Measurements from ENCODE around the gene GRIN2B. TPM values are rescaled to one million over a fixed set of nuclear protein-coding genes. Genes with fewer than 3 reads are reported as not detected.

Gene GRIN2B
- total RNA-seq, 2 experiments from 2014 or later: 0.03 TPM; not detected in 1

DNA sequence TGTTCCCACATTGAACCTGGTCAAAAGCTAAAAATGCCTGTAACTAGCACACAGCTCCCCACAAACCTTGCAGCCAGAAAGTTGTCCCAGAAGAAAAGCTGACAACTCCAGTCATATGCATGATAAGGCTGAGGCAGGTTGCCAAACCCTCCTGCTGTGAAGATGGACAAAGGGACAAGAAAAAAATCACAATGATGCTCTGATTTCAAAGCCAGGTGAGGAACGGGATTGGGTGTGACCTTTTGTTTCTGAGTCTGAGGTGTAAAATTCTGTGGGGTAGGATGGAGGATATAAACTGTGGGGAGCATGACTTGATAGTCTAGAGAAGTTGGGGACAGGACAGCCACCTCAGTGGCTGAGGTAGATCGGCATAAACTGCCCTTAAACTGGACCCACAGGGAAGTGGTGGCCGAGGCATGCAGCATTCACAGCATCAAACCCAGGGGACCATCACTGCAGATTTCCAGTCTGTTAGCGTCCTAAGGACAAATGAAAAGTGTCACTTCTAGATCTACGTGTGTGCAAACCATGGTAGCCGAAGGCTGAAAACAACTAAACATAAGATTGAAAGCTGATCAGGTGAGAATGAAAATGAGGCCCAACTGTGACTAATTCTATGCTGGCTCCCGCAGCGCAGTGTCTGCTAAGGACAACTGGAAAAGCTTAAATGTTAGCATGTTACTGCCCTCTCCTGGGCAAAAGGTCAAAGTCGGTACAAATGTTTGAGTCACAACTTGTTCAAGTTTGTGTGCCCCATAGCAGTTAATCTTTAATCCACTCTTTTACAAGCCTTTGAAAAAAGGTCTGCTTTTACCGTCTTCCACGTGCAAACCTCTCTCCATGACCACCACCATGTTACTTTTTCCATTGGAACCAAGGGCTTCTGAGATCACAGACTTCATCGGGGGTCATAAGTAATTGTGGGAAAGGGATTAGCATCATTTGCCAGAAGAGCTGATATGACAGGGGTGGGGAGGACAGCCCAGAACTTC is 39.8 kb downstream of the GRIN2B start:
- intact Hi-C loops (cut with micrococcal nuclease; ENCODE audit: unreplicated experiment): loop anchor here (2.0 to 10.0 kb wide), 2 partner anchors 225 to 577 kb away; no protein-coding TSS in a partner anchor
- Histone ChIP-seq H4K20me1 (ENCODE audit: insufficient read depth, low read length) (no peaks in the 10 kb centered on the region), H3K36me3 (ENCODE audit: insufficient read depth, low read length) (no peaks in the 10 kb centered on the region), H3K4me3 (ENCODE audit: low read depth, low read length, poor library complexity, severe bottlenecking) (no peak overlapping the region), H3K4me2 (ENCODE audit: low read length) (no peak overlapping the region), H3K9me2 (ENCODE audit: insufficient read depth, low read length) (no peaks in the 10 kb centered on the region), H3K79me2 (ENCODE audit: insufficient read depth, low read depth, low read length) (no peaks in the 10 kb centered on the region), H3K27ac (ENCODE audit: low read depth, low read length, poor library complexity, severe bottlenecking) (no peak overlapping the region), H2AFZ (ENCODE audit: low read length) (peak overlapping the region; percentile 25; the same call in 1 of the 2 replicates), H3K9me3 (ENCODE audit: low read length) (peaks cover 19% of the 10 kb centered on the region; the same call in 1 of the 2 replicates), H3K4me1 (ENCODE audit: insufficient read depth, low read length, poor library complexity, severe bottlenecking) (no peaks in the 10 kb centered on the region)
- no TSS peak for BruUV-seq (replicated peaks)
- ChIA-PET CTCF (ENCODE audit: unreplicated experiment) (no interaction called here), POLR2A (interaction anchor here (0.6 kb wide), 1 partner anchor 29 kb away, joined by 3 read pairs; no protein-coding TSS in a partner anchor)
- TF ChIP-seq CTCF (conservative IDR thresholded peaks at IDR 0.05; ENCODE audit: low read length) (peak; percentile 80), EZH2phosphoT487 (IDR thresholded peaks at IDR 0.05; ENCODE audit: borderline replicate concordance, low read depth, low read length) (no peak)
- peak; percentile 46 for DNase-seq (ENCODE audit: low spot score)

DNA sequence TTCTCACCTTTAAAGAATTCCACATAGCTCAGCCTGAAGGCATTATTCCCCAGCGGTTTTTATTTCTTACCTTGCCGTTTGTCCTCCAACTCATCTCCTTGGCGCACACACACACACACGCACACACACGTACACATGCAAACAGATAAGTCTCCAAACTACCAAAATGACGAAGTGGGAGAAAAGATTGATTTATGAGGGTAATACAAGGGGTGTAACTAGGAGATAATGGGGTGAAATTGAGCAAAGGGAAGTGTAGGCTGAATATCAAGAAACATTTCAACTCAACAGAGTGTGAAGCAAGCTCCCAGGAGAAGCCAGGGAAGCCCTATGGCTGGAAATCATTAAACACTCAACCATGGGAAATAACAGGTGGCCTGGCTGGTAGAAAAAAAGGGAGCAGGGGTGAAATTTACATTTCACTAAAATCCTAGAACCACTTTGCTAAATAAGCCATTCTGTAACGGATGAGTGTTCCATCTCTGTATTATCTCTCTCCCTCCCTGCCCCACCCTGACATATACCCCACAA is 41.0 kb downstream of the GRIN2B start:
- BruUV-seq (replicated peaks): no TSS peak
- POLR2A ChIA-PET: no interaction called here
- Histone ChIP-seq H3K9me2 (ENCODE audit: insufficient read depth, low read length) (no peaks in the 10 kb centered on the region), H3K79me2 (ENCODE audit: insufficient read depth, low read depth, low read length) (no peaks in the 10 kb centered on the region), H3K9me3 (ENCODE audit: low read length) (peaks cover 19% of the 10 kb centered on the region; the same call in 1 of the 2 replicates), H2AFZ (ENCODE audit: low read length) (no peak overlapping the region), H3K4me1 (ENCODE audit: insufficient read depth, low read length, poor library complexity, severe bottlenecking) (no peaks in the 10 kb centered on the region), H3K4me3 (ENCODE audit: low read depth, low read length, poor library complexity, severe bottlenecking) (no peak overlapping the region), H3K27ac (ENCODE audit: low read depth, low read length, poor library complexity, severe bottlenecking) (no peak overlapping the region), H3K4me2 (ENCODE audit: low read length) (no peak overlapping the region), H4K20me1 (ENCODE audit: insufficient read depth, low read length) (no peaks in the 10 kb centered on the region), H3K36me3 (ENCODE audit: insufficient read depth, low read length) (no peaks in the 10 kb centered on the region)
- intact Hi-C loops (cut with micrococcal nuclease; ENCODE audit: unreplicated experiment): loop anchor here (2.0 to 10.0 kb wide), 2 partner anchors 226 to 576 kb away; no protein-coding TSS in a partner anchor
- CTCF ChIA-PET (ENCODE audit: unreplicated experiment): no interaction called here
- no peak for TF ChIP-seq EZH2phosphoT487 (IDR thresholded peaks at IDR 0.05; ENCODE audit: borderline replicate concordance, low read depth, low read length)
- no peak for TF ChIP-seq CTCF (conservative IDR thresholded peaks at IDR 0.05; ENCODE audit: low read length)
- no peak for DNase-seq (ENCODE audit: low spot score)

Measured in OCI-LY7 (cell line).